ENCODE results near the gene RAB30.
A peak's percentile ranks its signal among the peaks of the same experiment; 100 is the strongest.
"Not testable (repeated sequence)": the region's sequence is repeated elsewhere in the genome, so short reads cannot be mapped to it uniquely, and the experiment has no call there.

RAB30 gene

GRCh38 chr11:82980292-82980691, 91.4 kb downstream of the RAB30 start:
- DNase-seq, result no peak

GRCh38 chr11:82979824-82980223, 91.9 kb downstream of the RAB30 start:
- no peak for DNase-seq

GRCh38 chr11:82978422-82979099, 93.1 kb downstream of the RAB30 start:
- DNase-seq, result no peak

- no peak for DNase-seq
Measured at GRCh38 chr11:82976786-82977185, 94.9 kb downstream of the RAB30 start.

GRCh38 chr11:82975882-82976281, 95.8 kb downstream of the RAB30 start:
- no peak for DNase-seq

GRCh38 chr11:82974851-82975250, 96.8 kb downstream of the RAB30 start:
- DNase-seq, result no peak

GRCh38 chr11:82974135-82974534, 97.6 kb downstream of the RAB30 start:
- DNase-seq, result no peak

- no peak for DNase-seq
Measured at GRCh38 chr11:82972103-82972502, 99.6 kb downstream of the RAB30 start.

GRCh38 chr11:82971519-82971946, 100.2 kb downstream of the RAB30 start:
- DNase-seq, result peak; percentile 50

GRCh38 chr11:82970507-82971083, 101.1 kb downstream of the RAB30 start:
- not testable (repeated sequence) for DNase-seq

GRCh38 chr11:82969811-82970210, 101.9 kb downstream of the RAB30 start:
- no peak for DNase-seq

- DNase-seq, result no peak
Measured at GRCh38 chr11:82967381-82967780, 104.3 kb downstream of the RAB30 start.

GRCh38 chr11:82962021-82962420, 109.7 kb downstream of the RAB30 start:
- not testable (repeated sequence) for DNase-seq

GRCh38 chr11:82960779-82961143, 110.9 kb downstream of the RAB30 start:
- no peak for DNase-seq

GRCh38 chr11:82959987-82960778, 111.5 kb downstream of the RAB30 start:
- DNase-seq, result peak; percentile 24

- DNase-seq, result peak; percentile 48
Measured at GRCh38 chr11:82955736-82956453, 115.8 kb downstream of the RAB30 start.

- not testable (repeated sequence) for DNase-seq
Measured at GRCh38 chr11:82950502-82950901, 121.2 kb downstream of the RAB30 start.

GRCh38 chr11:82949352-82949751, 122.3 kb downstream of the RAB30 start:
- no peak for DNase-seq

- DNase-seq, result no peak
Measured at GRCh38 chr11:82945682-82946081, 126.0 kb downstream of the RAB30 start.

- DNase-seq, result not testable (repeated sequence)
Measured at GRCh38 chr11:82945041-82945440, 126.7 kb downstream of the RAB30 start.

- no peak for DNase-seq
Measured at GRCh38 chr11:82944198-82944597, 127.5 kb downstream of the RAB30 start.

GRCh38 chr11:82943430-82943829, 128.3 kb downstream of the RAB30 start:
- not testable (repeated sequence) for DNase-seq

- no peak for DNase-seq
Measured at GRCh38 chr11:82942376-82942775, 129.3 kb downstream of the RAB30 start.
